Neural cell (in vitro differentiated cells): ENCODE measurements around the gene SLC12A3.

Source experiments
- CTCF ChIP-seq: fragments of 450-650 bp; IDR thresholded peaks from 2 replicates; pipeline ENCODE4 v1.5.1; 2014; ENCODE audit warnings: antibody characterized with exemption, mild to moderate bottlenecking, moderate library complexity; ENCODE audit not compliant: poor library complexity, severe bottlenecking
- EP300 ChIP-seq: fragments of 450-650 bp; conservative IDR thresholded peaks from 2 replicates; pipeline ENCODE4 v1.6.1; 2014; ENCODE audit warnings: antibody characterized with exemption, mild to moderate bottlenecking, moderate library complexity; ENCODE audit not compliant: poor library complexity, severe bottlenecking
- TAF1 ChIP-seq: IDR thresholded peaks from 2 replicates; pipeline ENCODE4 v1.6.1; 2012; ENCODE audit warnings: low read depth

GRCh38 chr16:56862776-56863175, 2.2 kb upstream of the SLC12A3 start:
- TF ChIP-seq CTCF (no peak), TAF1 (no peak), EP300 (no peak)
